Umbilical cord (tissue), 2 donors: Measurements from ENCODE around the gene SET. TPM values are rescaled to one million over a fixed set of nuclear protein-coding genes. Genes with fewer than 3 reads are reported as not detected.
A peak's percentile ranks its signal among the peaks of the same experiment; 100 is the strongest.

Experiments
- DNase-seq: peaks from one replicate; pipeline ENCODE4 v3.0.0-alpha.2; 2015; ENCODE audit warnings: low spot score
- total RNA-seq: library from RNA; depleted of rRNA; stranded (reverse); fragments of >200 nt; gene quantifications from one replicate; pipeline ENCODE4 v1.2.3, GENCODE V29; 2014; ENCODE audit warnings: low replicate concordance; ENCODE audit not compliant: insufficient read depth

The SET gene
- total RNA-seq, 1 donor from 2014 or later, result 287 TPM

DNA sequence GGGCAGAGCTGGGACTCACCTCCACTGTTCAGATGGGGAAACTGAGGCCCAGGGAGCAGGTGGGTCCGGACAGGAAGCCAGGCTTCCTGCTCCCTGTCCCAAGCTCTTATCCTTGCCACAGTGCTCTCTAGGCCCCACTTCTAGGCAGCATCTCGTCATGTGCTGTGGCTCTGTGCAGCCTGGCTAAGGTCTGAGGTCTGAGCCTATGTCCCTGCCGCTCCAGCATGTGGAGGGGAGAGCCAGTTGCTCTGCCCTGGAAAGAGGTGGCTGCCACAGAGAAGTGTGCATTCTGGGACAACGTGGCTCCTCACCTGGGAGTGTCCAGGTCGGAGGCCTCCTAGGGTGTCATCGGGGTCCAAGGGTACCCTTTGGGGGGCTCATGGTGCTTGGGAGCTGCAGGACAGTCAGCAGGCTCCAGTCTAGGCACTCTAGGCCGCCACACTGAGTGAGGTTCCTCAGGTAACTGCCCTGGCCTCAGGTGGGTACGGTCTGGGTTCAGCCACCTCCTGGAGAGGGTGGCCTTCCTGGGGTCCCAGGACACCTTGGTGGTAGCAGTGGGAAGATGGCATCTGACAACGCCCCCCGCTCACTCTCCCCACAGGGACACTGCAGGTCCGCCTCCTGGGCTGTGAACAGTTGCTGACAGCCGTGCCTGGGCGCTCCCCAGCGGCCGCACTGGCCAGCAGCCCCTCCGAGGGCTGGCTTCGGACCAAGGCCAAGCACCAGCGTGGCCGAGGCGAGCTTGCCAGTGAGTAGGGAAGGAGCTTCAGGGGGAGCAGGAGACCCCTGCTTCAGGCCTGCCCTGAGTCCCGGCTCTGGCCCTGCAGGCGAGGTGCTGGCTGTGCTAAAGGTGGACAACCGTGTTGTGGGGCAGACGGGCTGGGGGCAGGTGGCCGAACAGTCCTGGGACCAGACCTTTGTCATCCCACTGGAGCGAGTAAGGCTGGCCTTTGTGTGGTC lies 23.7 kb downstream of the SET start:
- no peak for DNase-seq

DNA sequence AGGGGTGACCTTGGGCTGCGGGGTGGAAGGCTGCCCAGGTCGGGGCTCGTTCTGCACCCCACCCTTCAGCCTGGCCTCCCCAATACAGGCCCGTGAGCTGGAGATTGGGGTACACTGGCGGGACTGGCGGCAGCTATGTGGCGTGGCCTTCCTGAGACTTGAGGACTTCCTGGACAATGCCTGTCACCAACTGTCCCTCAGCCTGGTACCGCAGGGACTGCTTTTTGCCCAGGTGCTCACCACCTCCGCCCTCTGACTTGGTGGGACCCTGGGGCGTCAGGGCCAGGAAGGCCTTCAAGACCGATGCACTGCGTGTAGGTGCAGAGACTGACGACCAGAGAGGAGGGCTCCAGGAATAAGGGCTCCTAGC lies 24.4 kb downstream of the SET start:
- DNase-seq, result no peak

DNA sequence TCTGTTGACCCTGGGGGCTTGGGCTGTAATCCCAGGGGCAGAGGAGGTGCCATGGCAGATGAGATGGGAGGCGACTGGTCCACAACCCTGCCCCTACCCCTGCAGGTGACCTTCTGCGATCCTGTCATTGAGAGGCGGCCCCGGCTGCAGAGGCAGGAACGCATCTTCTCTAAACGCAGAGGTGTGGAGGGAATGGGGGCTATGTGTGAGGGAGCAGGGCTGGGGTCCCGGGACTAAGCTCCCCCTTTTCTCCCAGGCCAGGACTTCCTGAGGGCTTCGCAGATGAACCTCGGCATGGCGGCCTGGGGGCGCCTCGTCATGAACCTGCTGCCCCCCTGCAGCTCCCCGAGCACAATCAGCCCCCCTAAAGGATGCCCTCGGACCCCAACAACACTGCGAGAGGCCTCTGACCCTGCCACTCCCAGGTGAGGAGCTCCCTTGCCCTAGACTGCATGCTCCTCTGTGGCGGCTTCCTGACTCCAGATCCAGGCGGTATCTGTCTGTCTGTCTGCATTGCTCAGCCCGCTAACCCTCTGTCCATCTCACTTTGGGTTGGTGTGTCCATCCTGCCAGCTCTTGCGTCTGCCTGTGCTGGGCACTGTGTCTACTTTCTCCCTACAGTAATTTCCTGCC lies 25.0 kb downstream of the SET start:
- DNase-seq, result no peak

DNA sequence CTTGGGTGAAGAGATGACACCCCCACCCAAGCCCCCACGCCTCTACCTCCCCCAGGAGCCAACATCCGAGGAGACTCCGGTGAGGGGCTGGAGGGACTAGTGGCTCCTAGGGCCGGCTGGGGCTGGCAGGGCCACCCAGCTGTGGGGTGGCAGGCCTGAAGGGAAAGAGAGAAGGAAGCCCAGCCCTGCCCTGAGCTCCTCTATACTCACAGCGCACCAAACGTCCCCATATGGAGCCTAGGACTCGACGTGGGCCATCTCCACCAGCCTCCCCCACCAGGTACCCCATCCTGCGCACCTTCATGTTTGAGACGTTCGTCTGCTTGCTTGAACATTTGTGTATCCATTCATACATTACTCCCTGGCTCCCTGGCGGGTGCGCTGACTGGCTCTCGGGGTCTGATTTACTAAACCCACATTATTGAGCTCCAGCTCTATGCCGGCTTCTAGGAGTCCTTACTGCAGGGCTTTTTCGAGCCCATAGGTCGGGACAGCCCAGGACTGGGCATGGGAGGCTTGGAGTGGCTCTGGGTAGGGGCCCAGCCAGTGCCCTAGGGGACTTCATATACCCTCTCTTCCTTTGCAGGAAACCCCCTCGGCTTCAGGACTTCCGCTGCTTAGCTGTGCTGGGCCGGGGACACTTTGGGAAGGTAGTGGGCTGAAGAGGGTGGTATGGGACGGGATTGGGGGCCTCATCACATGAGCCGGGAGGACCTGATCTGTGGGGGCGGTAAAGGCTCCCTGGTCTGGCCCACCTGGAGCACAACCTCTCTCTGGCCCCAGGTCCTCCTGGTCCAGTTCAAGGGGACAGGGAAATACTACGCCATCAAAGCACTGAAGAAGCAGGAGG lies 25.8 kb downstream of the SET start:
- DNase-seq, result no peak

DNA sequence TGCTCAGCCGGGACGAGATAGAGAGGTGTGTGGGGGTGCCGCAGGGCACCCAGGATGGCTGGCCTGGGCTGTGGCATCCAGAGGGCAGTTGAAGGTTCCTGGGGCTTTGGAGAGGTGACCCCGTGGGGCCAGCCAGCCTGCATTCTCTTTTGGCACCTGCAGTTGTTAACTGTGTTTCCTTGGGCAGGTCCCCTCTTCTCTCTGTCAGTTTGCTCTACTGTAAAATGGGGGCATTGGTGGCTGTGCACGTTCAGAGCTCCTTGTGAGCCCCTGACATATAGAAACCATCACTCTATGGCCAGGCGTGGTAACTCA lies 26.4 kb downstream of the SET start:
- no peak for DNase-seq

DNA sequence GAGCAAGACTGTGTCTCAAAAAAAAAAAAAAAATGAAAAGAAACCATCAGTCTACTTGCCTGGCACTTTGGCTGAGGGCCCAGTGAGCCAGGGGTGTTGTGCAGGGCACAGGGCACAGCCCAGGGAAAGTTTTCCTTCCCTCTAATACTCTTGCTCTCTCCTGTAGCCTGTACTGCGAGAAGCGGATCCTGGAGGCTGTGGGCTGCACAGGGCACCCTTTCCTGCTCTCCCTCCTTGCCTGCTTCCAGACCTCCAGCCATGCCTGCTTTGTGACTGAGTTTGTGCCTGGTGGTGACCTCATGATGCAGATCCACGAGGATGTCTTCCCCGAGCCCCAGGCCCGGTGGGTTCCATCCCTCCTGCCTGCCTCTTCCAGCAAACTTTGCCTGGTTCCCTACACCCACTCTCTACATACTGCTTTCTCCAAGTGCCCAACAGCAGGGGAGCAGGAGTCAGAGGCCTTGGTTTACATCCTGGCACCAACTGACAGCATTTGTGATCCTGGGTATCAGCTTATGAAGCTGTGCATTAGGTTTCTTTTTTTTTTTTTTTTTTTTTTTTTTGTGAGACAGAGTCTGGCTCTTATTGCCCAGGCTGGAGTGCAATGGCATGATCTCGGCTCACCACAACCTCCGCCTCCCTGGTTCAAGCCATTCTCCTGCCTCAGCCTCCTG lies 27.7 kb downstream of the SET start:
- no peak for DNase-seq

DNA sequence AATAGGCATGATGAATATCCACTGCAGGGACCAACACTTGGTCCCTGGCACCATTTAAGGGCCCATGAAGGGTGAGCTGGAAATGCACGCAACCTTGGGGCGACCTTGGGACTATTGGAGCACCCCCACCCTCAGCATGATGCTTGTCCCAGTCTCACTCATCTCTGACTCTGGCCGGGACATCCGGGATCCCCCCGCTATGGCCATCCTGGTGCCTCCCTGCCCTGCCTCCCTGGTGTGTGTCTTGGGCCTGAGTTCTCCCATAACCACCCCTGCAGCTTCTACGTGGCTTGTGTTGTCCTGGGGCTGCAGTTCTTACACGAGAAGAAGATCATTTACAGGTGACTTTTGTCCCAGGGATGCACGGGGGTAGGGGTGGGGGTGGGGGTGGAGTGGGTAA lies 29.0 kb downstream of the SET start:
- DNase-seq, result no peak

DNA sequence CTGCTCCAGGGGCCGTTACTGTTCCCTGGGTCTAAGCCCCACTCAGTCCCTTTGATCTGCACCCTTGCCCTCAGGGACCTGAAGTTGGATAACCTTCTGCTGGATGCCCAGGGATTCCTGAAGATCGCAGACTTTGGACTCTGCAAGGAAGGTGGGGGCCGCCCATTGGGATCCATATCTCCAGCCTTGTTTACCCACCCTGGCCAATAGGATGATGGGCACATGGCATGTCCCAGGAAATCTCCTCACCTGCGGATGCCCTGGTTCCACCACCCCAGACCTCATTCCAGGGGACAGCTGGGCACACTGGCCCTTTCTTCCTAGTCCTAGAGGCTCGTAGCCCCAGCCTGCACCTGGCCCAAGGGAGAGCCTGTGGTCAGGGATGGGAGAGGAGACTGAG lies 29.5 kb downstream of the SET start:
- DNase-seq, result no peak

DNA sequence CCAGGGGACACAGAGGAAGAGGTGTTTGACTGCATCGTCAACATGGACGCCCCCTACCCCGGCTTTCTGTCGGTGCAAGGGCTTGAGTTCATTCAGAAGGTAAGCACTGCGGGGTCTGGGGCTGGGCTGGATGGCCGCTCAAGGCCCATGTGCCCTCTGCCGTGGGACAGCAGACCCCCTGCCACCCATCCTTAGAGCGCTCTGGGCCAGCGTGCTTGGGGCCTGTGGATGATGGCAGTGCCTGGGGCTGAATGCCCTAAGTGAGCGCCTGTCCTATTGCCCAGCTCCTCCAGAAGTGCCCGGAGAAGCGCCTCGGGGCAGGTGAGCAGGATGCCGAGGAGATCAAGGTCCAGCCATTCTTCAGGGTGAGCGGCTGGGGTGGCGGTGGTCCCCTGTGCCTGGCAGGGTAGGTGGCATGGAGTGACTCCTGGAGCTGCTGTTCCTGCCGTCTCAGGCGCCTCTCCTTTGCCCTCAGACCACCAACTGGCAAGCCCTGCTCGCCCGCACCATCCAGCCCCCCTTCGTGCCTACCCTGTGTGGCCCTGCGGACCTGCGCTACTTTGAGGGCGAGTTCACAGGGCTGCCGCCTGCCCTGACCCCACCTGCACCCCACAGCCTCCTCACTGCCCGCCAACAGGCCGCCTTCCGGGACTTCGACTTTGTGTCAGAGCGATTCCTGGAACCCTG lies 31.0 kb downstream of the SET start:
- DNase-seq, result no peak

DNA sequence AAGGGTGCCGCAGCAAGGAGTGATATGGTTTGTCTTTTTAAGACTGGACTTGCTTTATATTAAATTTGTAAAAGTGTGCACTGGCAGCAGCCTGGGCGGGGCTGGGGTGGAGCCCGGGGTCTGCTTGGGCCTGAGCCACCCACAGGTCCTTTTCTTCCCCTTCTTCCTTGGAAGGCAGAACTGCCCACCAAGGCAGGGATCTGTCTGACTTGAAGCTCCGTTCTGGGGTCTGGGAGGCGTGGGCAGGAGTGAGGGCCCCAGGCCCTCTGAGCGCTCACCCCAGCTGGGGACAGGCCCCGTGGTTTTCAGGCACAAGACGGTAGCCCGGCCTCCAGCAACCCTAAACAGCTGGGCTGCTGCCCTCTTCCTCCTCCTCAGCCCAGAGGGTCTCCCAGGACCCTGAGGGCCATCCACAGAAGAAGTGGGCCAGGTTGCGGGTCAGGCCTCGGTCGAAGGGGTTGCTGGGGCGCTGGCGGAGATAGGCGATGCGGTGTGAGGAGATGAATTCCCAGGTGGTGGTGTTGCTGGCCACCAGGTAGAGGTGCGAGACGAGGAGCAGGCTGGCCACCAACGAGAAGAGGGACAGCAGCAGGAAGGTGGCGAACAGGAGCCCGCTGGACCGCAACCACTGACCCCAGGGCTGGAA lies 31.9 kb downstream of the SET start:
- no peak for DNase-seq

DNA sequence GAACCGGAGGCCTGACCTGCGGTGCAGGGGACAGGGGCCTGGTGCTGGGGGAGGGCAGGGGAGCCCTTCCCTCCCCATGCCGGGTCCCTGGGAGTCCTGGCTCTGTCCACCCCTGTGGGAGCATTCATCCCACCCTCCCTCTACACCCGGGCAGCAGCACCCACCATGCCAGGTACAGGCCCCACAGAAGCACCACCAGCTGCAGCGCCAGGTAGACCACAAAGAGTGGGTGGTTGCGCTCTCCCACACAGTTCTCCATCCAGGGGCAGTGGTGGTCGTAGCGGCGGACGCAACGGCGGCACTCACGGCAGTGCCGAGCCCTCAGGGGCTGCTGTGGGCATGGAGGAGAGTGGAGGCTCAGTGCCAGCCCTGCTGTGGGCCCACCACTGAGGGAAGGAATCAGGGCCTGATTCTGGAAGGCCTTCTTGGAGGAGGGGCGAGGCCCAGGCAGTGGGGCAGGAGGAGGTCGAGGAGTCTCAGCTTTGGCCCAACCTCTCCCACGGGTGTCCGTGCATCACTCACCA lies 32.5 kb downstream of the SET start:
- no peak for DNase-seq

DNA sequence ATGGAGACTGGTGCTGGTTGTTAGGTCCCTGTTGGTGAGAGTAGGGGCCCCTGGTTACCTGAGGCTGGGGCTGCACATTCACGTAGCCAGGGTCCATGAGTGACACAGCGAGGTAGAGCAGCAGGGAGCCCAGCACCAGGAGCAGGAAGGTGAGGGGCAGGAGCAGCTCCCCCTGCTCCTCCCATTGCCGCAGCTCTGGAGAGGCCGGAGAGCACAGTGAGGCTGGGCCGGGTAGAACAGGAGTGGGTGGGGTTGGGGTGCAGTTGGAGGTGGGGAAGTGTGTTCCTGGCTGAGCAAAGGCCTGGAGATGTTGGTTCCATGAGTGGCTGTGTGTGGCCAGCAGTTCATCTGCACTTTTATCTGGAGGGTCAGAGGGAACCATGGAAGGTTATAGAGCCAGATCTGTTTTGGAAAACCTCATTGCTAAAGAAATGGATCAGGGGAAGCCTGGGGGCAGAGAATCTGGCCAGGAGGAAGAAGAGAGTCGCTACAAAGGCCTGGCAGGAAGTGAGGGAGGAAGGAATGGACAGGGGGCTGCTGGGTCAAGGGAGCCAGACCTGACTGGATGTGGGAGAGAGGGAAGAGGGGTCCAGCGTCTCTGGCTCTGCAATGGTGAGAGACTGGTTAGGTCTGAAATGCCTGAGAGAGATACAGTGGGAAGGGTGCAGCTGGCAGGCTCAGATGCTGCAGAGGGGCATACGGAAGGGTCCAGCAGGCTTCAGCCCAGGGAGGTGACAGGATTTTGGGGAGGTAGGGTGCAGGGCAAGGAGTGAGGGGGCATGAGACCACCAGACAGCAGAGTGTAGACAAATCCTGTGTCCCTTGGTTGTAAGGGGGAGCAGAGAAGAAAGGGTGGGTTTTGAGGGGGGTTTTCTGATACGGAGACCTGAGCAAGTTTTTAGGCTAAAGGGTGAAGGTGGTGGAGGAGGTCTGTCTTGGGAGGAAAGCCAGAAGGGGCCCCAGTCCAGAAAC lies 33.6 kb downstream of the SET start:
- no peak for DNase-seq

DNA sequence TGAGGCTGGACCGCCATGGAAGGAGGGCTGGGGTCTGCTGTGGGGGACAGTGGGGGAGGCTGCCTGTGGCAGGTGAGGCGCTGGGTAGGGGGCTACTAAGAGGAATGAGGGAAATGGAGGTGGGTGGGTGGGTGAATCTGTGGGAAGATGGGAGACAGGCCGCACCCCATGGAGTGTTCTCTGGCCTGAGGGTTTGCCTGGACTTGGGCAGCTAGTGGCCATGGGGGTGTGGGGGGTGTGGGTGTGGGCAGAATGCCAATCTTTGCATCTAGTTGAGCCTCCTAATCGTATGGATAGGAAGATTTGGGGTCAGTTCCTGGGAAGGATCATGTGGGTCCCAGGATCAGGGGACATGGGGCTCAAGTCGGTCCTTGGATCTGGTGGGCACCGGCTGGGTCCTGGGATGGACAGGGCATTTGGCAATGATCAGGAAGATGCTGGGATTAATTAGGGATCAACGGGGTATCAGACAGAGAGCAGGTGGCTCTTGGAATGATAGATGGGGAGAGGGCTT lies 34.4 kb downstream of the SET start:
- no peak for DNase-seq

DNA sequence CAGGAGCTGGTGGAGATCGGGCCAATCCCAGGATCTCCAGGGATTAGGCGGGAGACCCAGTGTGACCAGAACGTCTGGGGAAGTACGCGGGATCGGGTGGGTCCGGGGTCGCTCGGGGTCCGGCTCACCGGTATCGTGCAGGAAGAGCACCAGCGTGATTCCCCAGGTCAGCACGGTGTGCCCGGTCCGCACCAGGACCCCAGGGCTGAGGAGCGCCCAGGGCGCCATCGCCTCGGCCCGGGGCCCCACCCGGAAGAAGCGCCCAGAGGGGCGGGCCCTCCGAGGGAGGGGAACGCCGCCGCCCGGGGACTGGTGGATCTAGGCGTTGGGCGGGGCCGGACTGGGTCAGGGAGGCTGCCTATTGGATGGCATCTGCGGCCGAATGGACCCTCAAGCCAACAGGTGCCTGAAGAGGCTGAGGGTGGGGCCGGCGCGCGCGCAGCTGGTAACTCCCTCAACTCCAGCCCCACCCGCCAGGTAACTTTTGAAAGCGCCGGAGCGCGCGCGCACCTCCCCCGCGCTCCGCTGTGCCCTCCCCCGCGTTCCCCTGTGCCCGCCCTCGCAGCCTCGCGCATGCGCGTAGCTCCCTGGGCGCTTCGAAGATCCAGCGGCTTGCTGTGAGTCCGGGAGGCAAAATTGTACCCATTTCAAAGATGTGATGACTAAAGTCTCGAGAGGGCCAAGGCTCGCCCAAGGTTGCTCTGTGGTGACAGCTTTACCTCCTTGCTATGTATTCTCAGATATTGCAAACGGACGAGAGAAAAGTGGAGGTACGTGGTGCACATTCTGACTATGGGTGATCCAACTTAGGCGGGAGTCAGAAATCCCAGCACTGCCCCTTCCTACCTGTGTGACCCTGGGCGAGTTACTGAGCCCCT lies 35.1 kb downstream of the SET start, which contains the start of gene ZDHHC12:
Gene ZDHHC12, minus strand, starts transcription at position 262 of the 878 bp plus-strand sequence. Its CDS starts 34 bp downstream, at position 228.
- peak; percentile 95 for DNase-seq

DNA sequence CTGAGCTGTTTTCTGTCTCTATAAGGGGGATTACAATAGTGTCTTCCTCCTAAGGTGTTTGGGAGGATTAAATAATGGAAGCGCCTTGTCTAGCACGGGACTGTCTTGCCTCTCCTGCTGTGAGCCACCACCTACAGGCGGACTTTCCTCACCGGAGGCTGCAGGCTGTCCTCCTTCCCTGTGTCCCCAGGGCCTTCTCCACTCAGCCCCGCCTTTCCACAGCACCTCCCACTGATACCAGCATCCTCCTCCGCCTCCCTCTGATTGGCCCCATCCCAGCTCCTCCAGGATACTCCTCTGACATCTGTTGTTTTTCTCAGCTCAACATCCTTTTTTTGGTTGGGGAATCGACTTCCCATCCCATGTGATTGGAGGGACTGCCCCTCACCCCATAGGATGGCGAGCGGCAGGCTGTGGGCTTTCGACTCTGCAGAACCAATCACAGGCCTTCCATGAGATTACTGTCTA lies 35.8 kb downstream of the SET start:
- peak; percentile 53 for DNase-seq

DNA sequence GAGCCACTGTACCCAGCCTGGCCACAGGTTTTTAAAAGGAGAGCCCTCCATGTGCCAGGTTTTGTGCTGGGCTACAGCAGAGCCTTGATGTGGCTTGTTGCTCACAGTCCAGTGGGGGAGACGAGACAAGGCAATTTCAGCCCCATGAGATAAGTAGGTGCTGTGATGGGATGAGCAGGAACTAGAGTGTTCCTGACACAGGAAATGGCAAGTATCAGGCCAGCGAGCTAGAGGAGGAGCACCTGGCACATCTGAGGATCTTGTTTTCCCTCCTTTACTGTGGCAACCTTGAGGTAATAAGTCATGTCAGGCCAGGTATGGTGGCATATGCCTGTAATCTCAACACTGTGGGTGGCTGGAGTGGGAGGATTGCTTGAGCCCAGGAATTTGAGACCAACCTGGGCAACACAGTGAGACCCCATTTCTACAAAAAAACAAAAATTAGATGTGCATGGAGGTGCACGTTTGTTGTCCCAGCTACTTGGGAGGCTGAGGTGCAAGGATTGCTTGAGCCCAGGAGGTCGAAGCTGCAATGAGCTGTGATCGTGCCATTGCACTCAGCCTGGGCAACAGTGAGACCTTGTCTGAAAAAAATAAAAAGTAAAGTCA lies 38.7 kb downstream of the SET start:
- DNase-seq, result no peak

DNA sequence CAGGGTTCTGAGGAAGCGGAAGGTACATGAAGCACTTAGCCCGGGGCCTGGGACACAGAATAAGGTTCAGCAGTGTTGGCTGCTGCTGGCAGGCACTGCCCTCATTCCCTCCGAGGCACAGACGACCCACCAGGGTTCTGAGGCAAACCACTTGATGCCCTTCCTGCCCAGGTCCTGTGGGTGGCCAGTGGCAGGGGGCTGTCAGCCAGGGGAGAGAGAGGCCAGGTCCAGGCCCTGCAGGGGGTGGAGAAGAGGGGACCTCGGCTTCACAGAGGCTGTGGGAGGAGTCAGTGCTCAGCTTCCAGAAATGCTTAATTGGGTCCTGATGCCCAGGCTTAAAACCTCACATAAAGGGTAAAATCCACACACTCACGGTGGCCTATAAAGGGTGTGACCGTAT lies 39.3 kb downstream of the SET start:
- DNase-seq, result no peak
